ENCODE data around the gene PRKCA. TPM values are rescaled to one million over a fixed set of nuclear protein-coding genes. Genes with fewer than 3 reads are reported as not detected.

PRKCA gene
- total and polyA plus RNA-seq, 10 of the 15 experiments (the other 5 are each of a cell fraction or from before 2014, with no cell fraction given): 0.11 to 14.6 (median 0.72) TPM

GRCh38 chr17:66725956-66726355 lies 423.5 kb downstream of the PRKCA start:
- Histone ChIP-seq H4K20me1 (ENCODE audit: control insufficient read depth, insufficient read depth) (no peaks in the 10 kb centered on the region), H3K79me2 (ENCODE audit: control insufficient read depth, insufficient read depth, low read length) (no peaks in the 10 kb centered on the region), H3K27ac (ENCODE audit: control insufficient read depth, insufficient read depth) (no peak overlapping the region), H3K9me3 (replicated peaks; ENCODE audit: control insufficient read depth, insufficient read depth, low read length) (no peaks in the 10 kb centered on the region), H2AFZ (ENCODE audit: control insufficient read depth, low read depth, low read length) (no peak overlapping the region), H3K36me3 (ENCODE audit: control insufficient read depth in 2 of 2, insufficient read depth in 2 of 2, low read length in 1 of 2) (no peaks in the 10 kb centered on the region), H3K9ac (ENCODE audit: control insufficient read depth, insufficient read depth, low read length) (no peak overlapping the region), H3K4me3 (no peak overlapping the region), H3K4me1 (ENCODE audit: control insufficient read depth, insufficient read depth, low read length) (no peaks in the 10 kb centered on the region), H3K4me2 (ENCODE audit: control insufficient read depth, insufficient read depth) (no peak overlapping the region), H3K27me3 (replicated peaks in 1 of 2; ENCODE audit: control insufficient read depth in 2 of 2, insufficient read depth in 2 of 2, low read length in 1 of 2) (no peaks in the 10 kb centered on the region; a peak in 2 of 4 replicates)
- TF ChIP-seq ZNF24 (IDR thresholded peaks at IDR 0.05): no peak
- ATAC-seq (no peak), FAIRE-seq (no peak), DNase-seq (ENCODE audit: low read depth, low spot score) (no peak)
- no TSS peak for BruUV-seq (replicated peaks)
- CTCF ChIA-PET: interaction anchor here (0.7 to 7.0 kb wide), 4 partner anchors 10 to 543 kb away, joined by 3 to 56 read pairs (median 4); no protein-coding TSS in a partner anchor
- intact Hi-C loops (cut with micrococcal nuclease; ENCODE audit: unreplicated experiment): no loop called here
- 54% methylated on average over 10 of the region's 10 CpGs for WGBS (ENCODE audit: insufficient coverage, insufficient replicate concordance, low lambda C conversion rate, missing lambda C conversion rate)
- POLR2A ChIA-PET: no interaction called here
- RAD21 ChIA-PET (ENCODE audit: unreplicated experiment): interaction anchor here (1.3 kb wide), 1 partner anchor 174 kb away, joined by 3 read pairs; no protein-coding TSS in a partner anchor
- in situ Hi-C loops (cut with MboI): loop anchor here (10.0 kb wide), 1 partner anchor 569 kb away; no protein-coding TSS in a partner anchor
- SMC1A ChIA-PET (ENCODE audit: uncharacterized antibody, unreplicated experiment): no interaction called here

- Histone ChIP-seq H3K4me3 (no peak overlapping the region), H3K4me2 (ENCODE audit: control insufficient read depth, insufficient read depth) (no peak overlapping the region), H3K9me3 (replicated peaks; ENCODE audit: control insufficient read depth, insufficient read depth, low read length) (no peaks in the 10 kb centered on the region), H3K79me2 (ENCODE audit: control insufficient read depth, insufficient read depth, low read length) (no peaks in the 10 kb centered on the region), H3K27me3 (replicated peaks in 1 of 2; ENCODE audit: control insufficient read depth in 2 of 2, insufficient read depth in 2 of 2, low read length in 1 of 2) (no peaks in the 10 kb centered on the region; a peak in 2 of 4 replicates), H4K20me1 (ENCODE audit: control insufficient read depth, insufficient read depth) (no peaks in the 10 kb centered on the region), H3K27ac (ENCODE audit: control insufficient read depth, insufficient read depth) (no peak overlapping the region), H3K4me1 (ENCODE audit: control insufficient read depth, insufficient read depth, low read length) (no peaks in the 10 kb centered on the region), H3K9ac (ENCODE audit: control insufficient read depth, insufficient read depth, low read length) (no peak overlapping the region), H3K36me3 (ENCODE audit: control insufficient read depth in 2 of 2, insufficient read depth in 2 of 2, low read length in 1 of 2) (no peaks in the 10 kb centered on the region), H2AFZ (ENCODE audit: control insufficient read depth, low read depth, low read length) (no peak overlapping the region)
- no peak for DNase-seq (ENCODE audit: low read depth, low spot score)
- intact Hi-C loops (cut with micrococcal nuclease; ENCODE audit: unreplicated experiment): no loop called here
- no peak for FAIRE-seq
- ChIA-PET RAD21 (ENCODE audit: unreplicated experiment) (interaction anchor here (1.3 to 2.4 kb wide), 2 partner anchors 174 to 355 kb away, joined by 3 to 6 read pairs; no protein-coding TSS in a partner anchor), CTCF (interaction anchor here (1.5 to 7.0 kb wide), 3 partner anchors 10 to 355 kb away, joined by 5 to 56 read pairs (median 29); no protein-coding TSS in a partner anchor), SMC1A (ENCODE audit: uncharacterized antibody, unreplicated experiment) (interaction anchor here (1.8 kb wide), 1 partner anchor 567 kb away, joined by 6 read pairs; no protein-coding TSS in a partner anchor), POLR2A (no interaction called here)
- no TSS peak for BruUV-seq (replicated peaks)
- WGBS (ENCODE audit: insufficient coverage, insufficient replicate concordance, low lambda C conversion rate, missing lambda C conversion rate): 61% methylated on average over 12 of the region's 12 CpGs
- TF ChIP-seq NFXL1 (IDR thresholded peaks at IDR 0.05; ENCODE audit: borderline replicate concordance) (no peak), TCF7 (IDR thresholded peaks at IDR 0.05; ENCODE audit: borderline replicate concordance) (no peak), EZH2 (IDR thresholded peaks at IDR 0.05; ENCODE audit: borderline replicate concordance, control insufficient read depth, low read depth, low read length) (no peak)
- in situ Hi-C loops (cut with MboI): loop anchor here (10.0 kb wide), 1 partner anchor 568 kb away; no protein-coding TSS in a partner anchor
- no peak for ATAC-seq
Measured at GRCh38 chr17:66726371-66726770, 424.0 kb downstream of the PRKCA start.

Data from GM12878 (cell line).